ENCODE measurements around the gene LMNTD2.

The LMNTD2 gene

GRCh38 chr11:567011-567628 lies 6.6 kb upstream of the LMNTD2 start:
- DNase-seq: peak; percentile 24

- peak; percentile 17 for DNase-seq
These were observed 5.5 kb upstream of the LMNTD2 start for GRCh38 chr11:565921-566509.

- DNase-seq: peak; percentile 17
These were observed 3.5 kb upstream of the LMNTD2 start for GRCh38 chr11:563812-564578.

DNA sequence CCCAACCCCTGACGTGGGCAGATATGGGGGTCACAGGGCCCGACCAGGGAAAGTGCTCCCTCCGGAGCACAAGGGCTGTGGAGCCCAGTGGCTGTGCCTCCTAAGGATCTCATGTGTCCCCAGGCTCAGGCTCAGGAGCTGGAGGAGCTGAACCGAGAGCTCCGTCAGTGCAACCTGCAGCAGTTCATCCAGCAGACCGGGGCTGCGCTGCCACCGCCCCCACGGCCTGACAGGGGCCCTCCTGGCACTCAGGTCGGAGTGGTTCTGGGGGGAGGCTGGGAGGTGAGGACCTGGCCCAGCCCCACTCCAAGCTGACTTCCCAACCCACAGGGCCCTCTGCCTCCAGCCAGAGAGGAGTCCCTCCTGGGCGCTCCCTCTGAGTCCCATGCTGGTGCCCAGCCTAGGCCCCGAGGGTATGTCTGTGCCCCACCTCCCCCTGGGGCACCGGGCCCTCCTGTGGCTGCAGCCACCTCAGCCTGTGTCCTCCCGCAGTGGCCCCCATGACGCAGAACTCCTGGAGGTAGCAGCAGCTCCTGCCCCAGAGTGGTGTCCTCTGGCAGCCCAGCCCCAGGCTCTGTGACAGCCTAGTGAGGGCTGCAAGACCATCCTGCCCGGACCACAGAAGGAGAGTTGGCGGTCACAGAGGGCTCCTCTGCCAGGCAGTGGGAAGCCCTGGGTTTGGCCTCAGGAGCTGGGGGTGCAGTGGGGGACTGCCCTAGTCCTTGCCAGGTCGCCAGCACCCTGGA lies 2.7 kb upstream of the LMNTD2 start:
- DNase-seq: no peak

DNA sequence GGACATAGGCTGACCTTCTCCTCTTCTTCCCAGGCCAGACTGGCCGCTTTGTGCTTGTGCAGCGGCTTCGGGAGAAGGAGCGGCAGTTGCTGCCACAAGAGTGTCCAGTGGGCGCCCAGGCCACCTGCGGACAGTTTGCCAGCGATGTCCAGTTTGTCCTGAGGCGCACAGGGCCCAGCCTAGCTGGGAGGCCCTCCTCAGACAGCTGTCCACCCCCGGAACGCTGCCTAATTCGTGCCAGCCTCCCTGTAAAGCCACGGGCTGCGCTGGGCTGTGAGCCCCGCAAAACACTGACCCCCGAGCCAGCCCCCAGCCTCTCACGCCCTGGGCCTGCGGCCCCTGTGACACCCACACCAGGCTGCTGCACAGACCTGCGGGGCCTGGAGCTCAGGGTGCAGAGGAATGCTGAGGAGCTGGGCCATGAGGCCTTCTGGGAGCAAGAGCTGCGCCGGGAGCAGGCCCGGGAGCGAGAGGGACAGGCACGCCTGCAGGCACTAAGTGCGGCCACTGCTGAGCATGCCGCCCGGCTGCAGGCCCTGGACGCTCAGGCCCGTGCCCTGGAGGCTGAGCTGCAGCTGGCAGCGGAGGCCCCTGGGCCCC lies 1.6 kb upstream of the LMNTD2 start:
- no peak for DNase-seq

DNA sequence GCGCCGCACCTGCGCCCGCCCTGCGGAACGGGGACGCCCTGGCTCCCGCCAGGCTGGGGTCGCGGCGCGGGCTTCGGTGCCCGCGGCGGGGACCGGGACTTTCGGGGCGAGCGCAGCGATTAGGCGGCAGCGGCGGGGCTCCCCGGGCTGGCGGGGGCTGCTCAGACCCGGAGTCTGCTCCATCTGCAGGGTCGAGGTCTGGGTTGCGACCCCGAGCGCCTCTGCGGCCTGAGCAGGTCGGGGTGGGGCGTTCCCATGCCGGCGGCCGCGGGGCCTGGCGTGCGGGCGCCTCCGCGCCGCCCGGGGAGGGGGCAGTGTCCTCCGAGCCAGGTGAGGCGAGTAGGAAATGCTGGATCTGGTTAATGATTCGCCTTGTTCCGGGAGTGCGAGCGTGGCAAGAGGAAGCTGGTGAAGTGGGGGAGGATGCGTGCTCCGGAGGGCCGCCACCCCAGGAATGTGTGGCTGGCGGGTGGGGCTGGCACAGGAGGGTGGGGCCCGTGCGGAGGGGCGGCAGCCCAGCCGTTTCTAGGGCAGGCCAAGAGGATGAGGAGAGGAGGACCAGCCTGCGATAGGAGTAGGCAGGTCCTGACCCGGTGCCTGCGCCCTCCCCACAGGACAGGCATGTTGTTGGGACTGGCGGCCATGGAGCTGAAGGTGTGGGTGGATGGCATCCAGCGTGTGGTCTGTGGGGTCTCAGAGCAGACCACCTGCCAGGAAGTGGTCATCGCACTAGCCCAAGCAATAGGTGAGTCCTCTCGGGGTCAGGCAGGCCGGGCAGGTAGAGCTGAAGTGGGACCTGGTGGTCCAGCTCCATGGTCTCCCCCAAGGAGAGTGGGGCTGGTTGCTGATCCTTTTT lies 838 bp upstream of the LMNTD2 start:
- DNase-seq: no peak

DNA sequence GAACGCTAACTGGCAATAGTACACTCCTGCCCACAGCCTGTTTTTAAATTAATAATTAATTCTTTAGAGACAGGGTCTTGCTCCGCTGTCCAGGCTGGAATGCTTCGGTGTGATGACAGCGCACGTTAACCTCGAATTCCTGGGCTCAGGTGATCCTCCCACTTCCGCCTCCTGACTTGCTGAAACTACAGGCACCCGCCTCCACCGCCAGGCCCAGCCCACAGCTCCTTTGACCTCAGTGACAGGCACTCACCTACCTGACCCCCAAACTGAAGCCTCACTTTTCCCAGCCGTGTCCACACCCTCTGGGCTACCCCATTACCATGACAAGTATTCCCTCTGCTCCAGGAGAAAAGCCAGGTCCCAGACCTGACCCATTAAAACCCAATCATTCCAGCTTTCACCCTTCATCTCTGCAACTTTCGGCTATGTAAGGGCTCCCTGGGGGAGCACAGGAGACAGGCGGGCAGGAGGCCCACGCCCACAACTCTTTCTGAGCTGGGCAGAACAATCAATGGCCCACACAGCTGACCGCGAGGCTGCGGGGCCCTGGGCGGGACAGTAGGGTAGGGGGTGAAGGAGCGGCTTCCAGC lies 730 bp downstream of the LMNTD2 start:
- no peak for DNase-seq

DNA sequence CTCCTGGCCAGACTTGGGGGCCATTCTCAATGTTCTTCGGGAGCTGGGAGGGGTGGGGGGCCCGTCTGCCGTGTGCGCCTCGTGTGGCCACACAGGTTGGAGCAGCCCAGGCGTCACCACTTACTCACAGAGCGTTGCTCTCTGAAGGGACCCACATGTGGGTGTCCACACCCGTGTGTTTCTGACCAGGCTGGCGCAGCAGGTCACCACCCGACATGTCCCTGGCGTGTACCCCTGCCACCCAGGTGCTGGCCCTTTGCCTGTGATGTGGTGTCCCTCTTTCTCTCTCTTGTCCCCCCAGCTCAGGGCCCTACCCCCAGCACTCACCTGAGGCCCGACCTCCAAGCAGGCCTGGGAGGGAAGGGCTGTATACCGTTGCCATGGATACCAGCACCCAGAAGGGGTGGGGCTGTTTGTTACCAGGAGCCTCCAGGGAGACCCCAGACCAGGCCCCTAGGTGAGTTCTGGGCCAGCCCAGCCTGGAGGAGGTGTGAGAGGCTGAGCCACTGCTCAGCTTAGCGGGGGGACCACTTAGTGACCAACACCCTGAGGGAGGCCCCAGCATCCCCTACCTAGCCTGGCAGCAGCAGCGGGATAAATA lies 1.4 kb downstream of the LMNTD2 start:
- peak; percentile 29 for DNase-seq

- peak; percentile 20 for DNase-seq
These were observed 2.0 kb downstream of the LMNTD2 start for GRCh38 chr11:558503-558902.

- DNase-seq: peak; percentile 22
These were observed 3.0 kb downstream of the LMNTD2 start for GRCh38 chr11:557328-558132.

GRCh38 chr11:556662-557256 lies 3.8 kb downstream of the LMNTD2 start:
- DNase-seq: no peak

DNA sequence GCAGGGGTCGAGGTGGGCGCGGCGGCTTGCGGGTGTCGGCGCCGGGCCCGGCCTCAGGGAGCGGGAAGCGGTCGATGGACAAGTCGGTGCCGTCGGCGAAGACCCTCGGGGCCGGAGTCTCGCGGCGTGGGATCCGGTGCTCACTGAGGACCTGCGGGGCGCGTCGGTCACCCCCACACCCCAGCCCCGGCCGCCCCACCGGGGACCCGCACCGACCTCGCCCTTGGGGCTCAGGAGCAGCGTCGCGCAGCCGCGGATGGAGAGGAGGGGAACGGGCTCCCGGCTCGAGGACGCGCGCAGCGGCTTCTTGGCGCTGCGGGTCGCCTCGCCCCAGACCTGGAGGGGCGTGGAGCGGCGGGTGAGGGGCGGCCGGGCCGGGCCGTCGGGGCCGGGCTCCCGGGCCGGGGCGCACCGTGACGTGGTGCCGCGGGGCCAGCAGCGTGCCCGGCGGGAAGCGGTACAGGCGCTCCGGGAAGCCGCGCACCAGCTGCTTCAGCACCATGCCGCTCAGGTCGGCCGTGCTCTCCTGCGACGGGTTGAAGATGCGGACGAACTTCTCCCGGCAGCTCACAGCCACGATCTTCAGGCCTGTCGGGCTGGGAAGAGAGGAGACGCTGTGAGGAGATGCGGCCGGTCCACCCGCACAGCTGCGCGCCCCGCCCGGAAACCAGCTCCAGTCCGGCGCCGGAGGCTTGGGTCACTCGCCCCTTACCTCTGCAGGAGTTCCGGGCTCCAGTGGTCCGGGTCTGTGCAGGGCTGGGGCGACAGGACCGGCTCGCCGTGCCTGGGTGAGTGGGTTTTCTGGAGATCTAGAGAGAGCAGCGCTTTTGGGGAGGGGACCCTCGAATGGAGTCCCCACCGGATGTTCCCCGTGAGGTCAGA lies 4.5 kb downstream of the LMNTD2 start:
- peak; percentile 56 for DNase-seq

- no peak for DNase-seq
These were observed 5.2 kb downstream of the LMNTD2 start for GRCh38 chr11:555227-555779.

DNA sequence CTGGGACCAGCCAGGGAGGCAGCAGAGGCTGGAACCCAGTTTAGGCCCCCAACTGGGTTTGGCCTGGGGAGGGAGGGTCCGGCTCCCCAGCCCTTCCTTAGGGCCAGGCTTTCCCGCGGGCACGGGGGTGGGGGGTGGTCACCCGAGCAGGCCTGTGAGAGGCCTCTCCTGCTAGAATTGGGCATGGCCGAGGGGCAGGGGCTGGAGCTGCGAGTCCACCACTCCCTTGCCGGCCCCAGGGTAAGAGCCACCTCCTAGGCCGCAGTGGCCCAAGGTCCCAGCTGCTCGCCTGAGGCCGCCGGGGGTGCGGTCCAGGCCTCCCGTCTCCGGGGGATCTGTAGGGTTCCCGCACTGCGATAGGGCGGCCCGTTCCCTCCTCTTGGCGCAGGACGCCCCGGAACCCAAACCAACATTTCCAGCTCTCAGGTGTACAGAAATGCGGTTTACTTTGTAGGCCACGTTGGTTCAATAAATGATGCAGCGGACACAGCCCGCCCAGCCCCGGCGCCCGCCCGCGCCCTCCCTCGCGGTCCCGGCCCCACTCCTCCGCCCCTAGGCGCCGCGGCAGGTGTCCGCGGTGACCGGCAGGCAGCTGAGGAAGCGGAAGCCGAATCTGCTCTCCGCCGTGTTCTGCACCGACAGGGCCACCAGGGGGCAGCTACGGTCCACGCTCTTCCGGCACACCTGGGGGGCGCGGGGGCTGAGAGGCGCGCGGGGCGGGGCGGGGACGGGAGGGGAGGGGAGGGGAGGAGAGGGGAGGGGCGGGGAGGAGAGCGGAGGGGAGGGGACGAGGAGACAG lies 5.9 kb downstream of the LMNTD2 start:
- DNase-seq: peak; percentile 80

- no peak for DNase-seq
These were observed 6.6 kb downstream of the LMNTD2 start for GRCh38 chr11:553988-554340.

DNA sequence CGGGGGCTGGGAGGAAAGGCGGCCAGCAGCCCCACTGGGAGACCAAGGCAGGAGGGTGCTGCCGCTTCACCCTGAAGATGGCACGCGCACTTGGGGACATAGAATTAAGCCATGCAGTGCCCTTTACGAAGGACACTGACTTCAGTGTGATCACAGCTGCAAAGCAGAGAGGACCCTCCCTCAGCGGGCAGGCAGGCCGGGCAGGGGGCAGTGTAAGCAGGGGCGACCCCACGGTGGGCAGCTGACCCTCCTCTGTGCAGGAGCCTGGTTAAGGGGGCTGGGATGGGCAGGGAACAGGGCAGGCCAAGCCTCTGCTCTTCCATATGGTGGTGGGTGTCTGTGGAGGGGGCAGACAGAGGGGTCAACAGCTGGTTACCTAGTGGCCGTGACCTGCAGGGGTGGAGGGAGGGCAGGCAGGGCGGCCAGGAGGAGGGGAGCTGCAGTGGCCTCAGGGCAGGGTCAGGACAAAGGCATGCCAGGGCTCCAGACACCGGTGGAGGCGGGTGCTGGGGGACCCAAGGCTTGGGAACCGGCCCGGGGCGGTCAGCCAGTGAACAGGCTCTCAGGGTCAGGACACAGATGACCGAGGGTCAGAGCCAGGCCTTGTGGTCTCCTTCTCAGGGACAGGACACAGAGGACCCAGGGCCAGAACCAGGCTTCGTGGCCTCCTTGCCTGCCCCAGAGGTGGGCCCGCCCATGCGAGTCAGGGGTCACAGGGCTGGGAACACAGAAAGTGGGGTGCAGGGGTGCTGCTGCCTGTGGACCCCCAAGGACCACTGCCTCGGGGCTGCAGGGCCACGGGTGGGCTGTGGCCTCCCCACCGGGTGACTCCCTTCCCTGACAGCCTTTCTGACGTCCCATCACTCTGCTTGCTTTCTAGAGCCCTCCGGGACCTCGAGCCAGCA lies 7.2 kb downstream of the LMNTD2 start:
- no peak for DNase-seq

DNA sequence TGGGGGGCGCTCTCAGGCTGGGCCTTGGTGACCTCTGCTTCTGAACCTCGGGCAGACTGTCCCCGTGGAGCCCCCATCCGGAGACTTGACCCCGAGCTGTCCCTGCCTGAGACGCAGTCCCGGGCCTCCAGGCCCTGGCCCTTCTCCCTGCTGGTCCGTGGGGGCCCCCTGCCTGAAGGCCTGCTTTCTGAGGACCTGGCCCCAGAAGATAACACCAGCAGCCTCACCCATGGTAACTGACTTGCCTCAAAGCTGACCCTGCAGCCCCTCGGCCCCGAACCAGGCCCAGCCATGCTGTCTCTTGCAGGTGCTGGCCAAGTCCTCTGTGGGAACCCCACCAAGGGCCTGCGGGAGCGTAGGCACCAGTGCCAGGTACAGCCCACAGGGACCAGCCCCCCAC lies 8.9 kb downstream of the LMNTD2 start:
- no peak for DNase-seq
